A673 (cell line): ENCODE measurements around the gene EHMT1. TPM values are rescaled to one million over a fixed set of nuclear protein-coding genes. Genes with fewer than 3 reads are reported as not detected.

ENCODE experiments used
- BruUV-seq: library from RNA; stranded (reverse); fragments of 400-500 nt; replicated peaks from 2 replicates; lab custom pipeline; 2021; lab: Mats Ljungman, UMichigan
- CTCF ChIA-PET: fragments of 300-600 bp; sonication (Branson Sonifier 250); formaldehyde crosslinking; loops from one replicate; lab custom pipeline; 2022; ENCODE audit warnings: antibody characterized with exemption; lab: Charles Lee
- POLR2A ChIA-PET: fragments of 300-600 bp; sonication (Branson Sonifier 250); formaldehyde crosslinking; loops from one replicate; lab custom pipeline; 2022; ENCODE audit warnings: antibody characterized with exemption; ENCODE audit not compliant: low non-redundant PET; lab: Charles Lee
- DNase-seq: peaks from one replicate; pipeline ENCODE4 v3.0.0-alpha.2; 2015; ENCODE audit warnings: low spot score
- H3K27ac ChIP-seq: fragments of 200-600 bp; sonication (generic); 2 replicates; pipeline ENCODE4 v1.5.1; 2016; ENCODE audit warnings: mixed run types, low read depth, mild to moderate bottlenecking, mixed read lengths, antibody characterized with exemption, low read length; ENCODE audit not compliant: poor library complexity, severe bottlenecking
- H3K27me3 ChIP-seq: fragments of 200-600 bp; sonication (generic); replicated peaks from 2 replicates; pipeline ENCODE4 v1.6.1; 2017; ENCODE audit warnings: mixed run types, low read depth, mild to moderate bottlenecking, mixed read lengths, antibody characterized with exemption, low read length; ENCODE audit not compliant: insufficient read depth, poor library complexity
- H3K36me3 ChIP-seq: fragments of 200-600 bp; sonication (generic); 2 replicates; pipeline ENCODE4 v1.6.1; 2016; ENCODE audit warnings: mixed run types, mild to moderate bottlenecking, mixed read lengths, antibody characterized with exemption, low read length; ENCODE audit not compliant: insufficient read depth, poor library complexity, severe bottlenecking
- H3K4me1 ChIP-seq: fragments of 200-600 bp; sonication (generic); 2 replicates; pipeline ENCODE4 v1.6.1; 2017; ENCODE audit warnings: mixed run types, mild to moderate bottlenecking, mixed read lengths, antibody characterized with exemption, low read length; ENCODE audit not compliant: insufficient read depth, poor library complexity, severe bottlenecking
- H3K4me3 ChIP-seq: fragments of 200-600 bp; sonication (generic); 2 replicates; pipeline ENCODE4 v1.5.1; 2016; ENCODE audit warnings: low read depth, mixed run types, mild to moderate bottlenecking, mixed read lengths, low read length; ENCODE audit not compliant: poor library complexity, severe bottlenecking
- H3K9me3 ChIP-seq: fragments of 200-600 bp; sonication (generic); 2 replicates; pipeline ENCODE4 v1.6.1; 2016; ENCODE audit warnings: mixed run types, low read depth, mild to moderate bottlenecking, mixed read lengths, antibody characterized with exemption, low read length; ENCODE audit not compliant: poor library complexity, severe bottlenecking
- EZH2 ChIP-seq: fragments of 200-600 bp; sonication (generic); IDR thresholded peaks from 2 replicates; pipeline ENCODE4 v1.6.1; 2017; ENCODE audit warnings: borderline replicate concordance, low read depth, mild to moderate bottlenecking, mixed read lengths, antibody characterized with exemption, low read length; ENCODE audit not compliant: poor library complexity, severe bottlenecking
- intact Hi-C: fragments of 100-400 bp; cut with micrococcal nuclease; formaldehyde crosslinking; loops from one replicate; pipeline ENCODE4 v1.10.0; 2022; ENCODE audit not compliant: unreplicated experiment
- total RNA-seq: library from RNA; stranded (reverse); gene quantifications from 2 replicates; pipeline ENCODE4 v1.2.3, GENCODE V29; 2021
- TF ChIP-seq, protein P1 (sequence below): fragments of 300-800, 200-600 bp; sonication (generic); conservative IDR thresholded peaks from 2 replicates; pipeline ENCODE4 v1.5.1; 2017; ENCODE audit warnings: low read depth, mild to moderate bottlenecking, antibody characterized with exemption, low read length, moderate library complexity, mixed read lengths

EHMT1 gene
- total RNA-seq, 1 experiment from 2014 or later, result 115 TPM

DNA sequence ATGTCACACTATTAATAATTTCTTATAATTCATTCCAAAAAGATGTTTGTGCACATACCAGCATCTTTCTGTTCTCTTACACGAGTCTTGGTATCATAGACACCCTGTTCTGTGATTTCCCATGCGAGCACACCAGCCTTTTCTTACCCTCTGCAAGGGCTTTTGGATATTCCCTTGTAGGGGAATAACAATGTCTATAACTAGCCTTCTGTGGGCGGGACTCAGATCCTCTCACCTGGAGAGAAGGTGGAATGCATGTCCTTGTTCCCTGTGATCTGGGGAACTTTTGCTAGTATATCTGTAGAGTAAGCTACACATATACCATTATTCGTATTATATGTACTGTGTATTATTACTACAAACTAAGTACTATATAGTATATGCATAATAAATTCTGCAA, 44.8 kb downstream of the EHMT1 start:
- TF ChIP-seq, protein P1, sequence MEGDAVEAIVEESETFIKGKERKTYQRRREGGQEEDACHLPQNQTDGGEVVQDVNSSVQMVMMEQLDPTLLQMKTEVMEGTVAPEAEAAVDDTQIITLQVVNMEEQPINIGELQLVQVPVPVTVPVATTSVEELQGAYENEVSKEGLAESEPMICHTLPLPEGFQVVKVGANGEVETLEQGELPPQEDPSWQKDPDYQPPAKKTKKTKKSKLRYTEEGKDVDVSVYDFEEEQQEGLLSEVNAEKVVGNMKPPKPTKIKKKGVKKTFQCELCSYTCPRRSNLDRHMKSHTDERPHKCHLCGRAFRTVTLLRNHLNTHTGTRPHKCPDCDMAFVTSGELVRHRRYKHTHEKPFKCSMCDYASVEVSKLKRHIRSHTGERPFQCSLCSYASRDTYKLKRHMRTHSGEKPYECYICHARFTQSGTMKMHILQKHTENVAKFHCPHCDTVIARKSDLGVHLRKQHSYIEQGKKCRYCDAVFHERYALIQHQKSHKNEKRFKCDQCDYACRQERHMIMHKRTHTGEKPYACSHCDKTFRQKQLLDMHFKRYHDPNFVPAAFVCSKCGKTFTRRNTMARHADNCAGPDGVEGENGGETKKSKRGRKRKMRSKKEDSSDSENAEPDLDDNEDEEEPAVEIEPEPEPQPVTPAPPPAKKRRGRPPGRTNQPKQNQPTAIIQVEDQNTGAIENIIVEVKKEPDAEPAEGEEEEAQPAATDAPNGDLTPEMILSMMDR, result no peak
- no peak for TF ChIP-seq EZH2
- no peaks in the 10 kb centered on the region for H3K27me3 ChIP-seq
- H3K27ac ChIP-seq, result no peak overlapping the region
- BruUV-seq, result no TSS peak
- intact Hi-C loops, result no loop called here
- POLR2A ChIA-PET, result no interaction called here
- CTCF ChIA-PET, result no interaction called here
- H3K4me3 ChIP-seq, result no peak overlapping the region
- H3K36me3 ChIP-seq, result no peaks in the 10 kb centered on the region
- H3K9me3 ChIP-seq, result no peaks in the 10 kb centered on the region
- peaks cover 16% of the 10 kb centered on the region for H3K4me1 ChIP-seq
- DNase-seq, result no peak

DNA sequence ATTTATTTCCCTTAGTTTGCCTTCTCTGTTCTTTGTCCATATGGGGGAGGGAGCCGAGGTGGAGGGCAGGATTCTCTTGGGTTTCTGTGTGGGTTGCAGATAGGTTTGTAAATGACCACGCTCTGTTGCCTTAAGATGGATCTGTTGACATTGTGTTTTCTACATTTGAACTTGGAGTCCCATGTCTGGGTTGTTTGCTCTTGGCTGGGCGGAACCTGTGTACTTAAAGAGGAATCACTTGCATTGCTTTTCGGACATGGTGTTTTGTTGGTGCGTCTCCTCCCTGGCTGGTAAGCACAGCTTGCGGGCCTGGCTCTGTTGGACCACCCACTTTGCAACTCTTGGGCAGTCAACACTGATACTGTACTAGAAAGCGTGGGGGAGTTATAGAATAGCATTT, 45.9 kb downstream of the EHMT1 start:
- Histone ChIP-seq H3K27ac (no peak overlapping the region), H3K4me3 (no peak overlapping the region), H3K36me3 (no peaks in the 10 kb centered on the region), H3K4me1 (peaks cover 21% of the 10 kb centered on the region), H3K9me3 (no peaks in the 10 kb centered on the region), H3K27me3 (no peaks in the 10 kb centered on the region)
- TF ChIP-seq, protein P1, result no peak
- no peak for TF ChIP-seq EZH2
- POLR2A ChIA-PET, result no interaction called here
- no peak for DNase-seq
- intact Hi-C loops, result no loop called here
- no TSS peak for BruUV-seq
- CTCF ChIA-PET, result no interaction called here

DNA sequence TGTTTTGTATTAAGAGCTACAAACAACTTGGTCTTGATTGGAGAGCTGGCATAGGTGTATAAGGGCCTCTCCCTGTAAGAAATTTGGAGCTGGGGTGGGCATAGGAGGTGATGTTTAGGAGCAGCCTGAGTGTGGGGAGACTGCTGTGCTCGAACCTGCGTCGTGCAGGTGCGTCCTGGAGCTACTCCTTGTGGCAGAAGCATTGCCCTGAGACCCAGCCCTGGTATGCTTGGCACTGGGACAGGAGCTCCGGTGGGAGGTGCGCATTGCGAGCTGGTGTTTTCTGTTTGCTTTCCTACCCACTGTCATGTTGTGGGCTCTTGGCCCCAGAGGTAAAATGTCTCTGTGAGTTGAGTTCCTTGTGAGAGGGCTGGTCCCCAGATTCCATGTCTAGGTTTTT, 46.4 kb downstream of the EHMT1 start:
- DNase-seq, result no peak
- intact Hi-C loops, result no loop called here
- no peak overlapping the region for H3K27ac ChIP-seq
- TF ChIP-seq EZH2, result no peak
- TF ChIP-seq, protein P1, result no peak
- H3K36me3 ChIP-seq, result no peaks in the 10 kb centered on the region
- H3K9me3 ChIP-seq, result no peaks in the 10 kb centered on the region
- CTCF ChIA-PET, result no interaction called here
- H3K27me3 ChIP-seq, result no peaks in the 10 kb centered on the region
- POLR2A ChIA-PET, result no interaction called here
- BruUV-seq, result no TSS peak
- H3K4me3 ChIP-seq, result no peak overlapping the region
- H3K4me1 ChIP-seq, result peaks cover 22% of the 10 kb centered on the region
